NCI-H524 treated with DMSO at 0.1 percent for 48 hours (cell line): ENCODE data around the gene PODXL2.

Source experiments
- DNase-seq: peaks from one replicate; lab custom pipeline; 2025; lab: John Stamatoyannopoulos, UW

The PODXL2 gene

GRCh38 chr3:127709320-127710060, 80.5 kb downstream of the PODXL2 start:
- no peak for DNase-seq

- no peak for DNase-seq
Measured at GRCh38 chr3:127710155-127710941, 81.4 kb downstream of the PODXL2 start.

GRCh38 chr3:127711021-127711695, 82.2 kb downstream of the PODXL2 start:
- DNase-seq: no peak

- no peak for DNase-seq
Measured at GRCh38 chr3:127711896-127712295, 82.9 kb downstream of the PODXL2 start.

- no peak for DNase-seq
Measured at GRCh38 chr3:127712461-127712860, 83.5 kb downstream of the PODXL2 start.

GRCh38 chr3:127712881-127713771, 84.1 kb downstream of the PODXL2 start:
- no peak for DNase-seq

- DNase-seq: no peak
Measured at GRCh38 chr3:127714125-127714571, 85.2 kb downstream of the PODXL2 start.

- DNase-seq: no peak
Measured at GRCh38 chr3:127714866-127715265, 85.9 kb downstream of the PODXL2 start.

GRCh38 chr3:127715532-127715931, 86.5 kb downstream of the PODXL2 start:
- no peak for DNase-seq

- no peak for DNase-seq
Measured at GRCh38 chr3:127716384-127716783, 87.4 kb downstream of the PODXL2 start.

- DNase-seq: peak; percentile 97
Measured at GRCh38 chr3:127717357-127718244, 88.6 kb downstream of the PODXL2 start.

- no peak for DNase-seq
Measured at GRCh38 chr3:127718245-127718915, 89.4 kb downstream of the PODXL2 start.

GRCh38 chr3:127718916-127719290, 89.9 kb downstream of the PODXL2 start:
- no peak for DNase-seq

- DNase-seq: no peak
Measured at GRCh38 chr3:127719369-127719768, 90.4 kb downstream of the PODXL2 start.

- no peak for DNase-seq
Measured at GRCh38 chr3:127720161-127720823, 91.3 kb downstream of the PODXL2 start.

- no peak for DNase-seq
Measured at GRCh38 chr3:127720985-127721935, 92.3 kb downstream of the PODXL2 start.

- no peak for DNase-seq
Measured at GRCh38 chr3:127722091-127722784, 93.3 kb downstream of the PODXL2 start.
